H9 (cell line): ENCODE data around the gene GPS1. TPM values are rescaled to one million over a fixed set of nuclear protein-coding genes. Genes with fewer than 3 reads are reported as not detected.

ENCODE experiments used
- DNase-seq: peaks from one replicate; pipeline ENCODE4 v3.0.0-alpha.2; 2017
- H2AFZ ChIP-seq: one replicate; pipeline ENCODE4 v1.6.1; 2013; ENCODE audit warnings: mild to moderate bottlenecking, low read length, control low read depth, moderate library complexity
- H2AK5ac ChIP-seq: 2 replicates; pipeline ENCODE4 v1.6.1; 2013; ENCODE audit warnings: low read length, control low read depth, mixed read lengths; ENCODE audit not compliant: insufficient read length
- H2BK120ac ChIP-seq: one replicate; pipeline ENCODE4 v1.6.1; 2013; ENCODE audit warnings: low read depth, mild to moderate bottlenecking, low read length, control low read depth, inconsistent platforms; ENCODE audit not compliant: poor library complexity, severe bottlenecking
- H2BK12ac ChIP-seq: 2 replicates; pipeline ENCODE4 v1.6.1; 2013; ENCODE audit warnings: low read length, control low read depth, mixed read lengths, low read depth; ENCODE audit not compliant: insufficient read length
- H2BK15ac ChIP-seq: 2 replicates; pipeline ENCODE4 v1.6.1; 2013; ENCODE audit warnings: low read depth, low read length, control low read depth
- H2BK20ac ChIP-seq: one replicate; pipeline ENCODE4 v1.6.1; 2013; ENCODE audit warnings: low read depth, mild to moderate bottlenecking, low read length, control low read depth, inconsistent platforms; ENCODE audit not compliant: poor library complexity, severe bottlenecking
- H2BK5ac ChIP-seq: 2 replicates; pipeline ENCODE4 v1.6.1; 2013; ENCODE audit warnings: low read length, control low read depth, mixed read lengths; ENCODE audit not compliant: insufficient read length
- H3K14ac ChIP-seq: 2 replicates; pipeline ENCODE4 v1.6.1; 2013; ENCODE audit warnings: low read length, control low read depth; ENCODE audit not compliant: insufficient read depth
- H3K18ac ChIP-seq: 2 replicates; pipeline ENCODE4 v1.6.1; 2013; ENCODE audit warnings: low read depth, mild to moderate bottlenecking, mixed read lengths, low read length, control low read depth; ENCODE audit not compliant: insufficient read length
- H3K23ac ChIP-seq: 2 replicates; pipeline ENCODE4 v1.6.1; 2013; ENCODE audit warnings: low read length, control low read depth, mixed read lengths, low read depth; ENCODE audit not compliant: insufficient read length
- H3K23me2 ChIP-seq: 2 replicates; pipeline ENCODE4 v1.6.1; 2013; ENCODE audit warnings: low read depth, mild to moderate bottlenecking, mixed read lengths, low read length, control low read depth; ENCODE audit not compliant: insufficient read length, poor library complexity, severe bottlenecking
- H3K27ac ChIP-seq: 2 replicates; pipeline ENCODE4 v1.5.1; 2013; ENCODE audit warnings: low read length, control low read depth, mixed read lengths, low read depth; ENCODE audit not compliant: insufficient read length
- H3K27me3 ChIP-seq: 2 replicates; pipeline ENCODE4 v1.6.1; 2013; ENCODE audit warnings: low read length, control low read depth, inconsistent platforms; ENCODE audit not compliant: insufficient read depth
- H3K4ac ChIP-seq: 2 replicates; pipeline ENCODE4 v1.6.1; 2013; ENCODE audit warnings: low read depth, mild to moderate bottlenecking, control low read depth, inconsistent platforms, low read length, moderate library complexity
- H3K4me1 ChIP-seq: 2 replicates; pipeline ENCODE4 v1.6.1; 2013; ENCODE audit warnings: low read length, control low read depth, inconsistent platforms; ENCODE audit not compliant: insufficient read depth
- H3K4me2 ChIP-seq: 2 replicates; pipeline ENCODE4 v1.6.1; 2013; ENCODE audit warnings: low read length, control low read depth, mixed read lengths; ENCODE audit not compliant: insufficient read length, insufficient read depth
- H3K56ac ChIP-seq: 2 replicates; pipeline ENCODE4 v1.6.1; 2013; ENCODE audit warnings: low read depth, mild to moderate bottlenecking, mixed read lengths, low read length, control low read depth; ENCODE audit not compliant: insufficient read length
- H3K79me1 ChIP-seq: 2 replicates; pipeline ENCODE4 v1.6.1; 2013; ENCODE audit warnings: low read depth, mild to moderate bottlenecking, moderate library complexity, low read length, control low read depth, inconsistent platforms; ENCODE audit not compliant: insufficient read depth, poor library complexity, severe bottlenecking
- H3K79me2 ChIP-seq: 2 replicates; pipeline ENCODE4 v1.6.1; 2013; ENCODE audit warnings: low read length, control low read depth, inconsistent platforms; ENCODE audit not compliant: insufficient read depth
- H3K9ac ChIP-seq: 2 replicates; pipeline ENCODE4 v1.6.1; 2013; ENCODE audit warnings: low read length, control low read depth, mixed read lengths; ENCODE audit not compliant: insufficient read length; ENCODE audit errors: extremely low read depth
- H3K9me3 ChIP-seq: one replicate; pipeline ENCODE4 v1.6.1; 2013; ENCODE audit warnings: low read depth, low read length, inconsistent platforms; ENCODE audit not compliant: control insufficient read depth
- H3T11ph ChIP-seq: one replicate; pipeline ENCODE4 v1.6.1; 2013; ENCODE audit warnings: mild to moderate bottlenecking, low read length, control low read depth, inconsistent platforms
- H4K20me1 ChIP-seq: one replicate; pipeline ENCODE4 v1.6.1; 2013; ENCODE audit not compliant: control insufficient read depth, insufficient read length, insufficient read depth
- H4K5ac ChIP-seq: 2 replicates; pipeline ENCODE4 v1.6.1; 2013; ENCODE audit warnings: low read depth, mild to moderate bottlenecking, mixed read lengths, low read length, control low read depth; ENCODE audit not compliant: insufficient read length
- H4K8ac ChIP-seq: replicated peaks from 2 replicates; pipeline ENCODE4 v1.6.1; 2013; ENCODE audit warnings: low read length, control low read depth, mixed read lengths, low read depth; ENCODE audit not compliant: insufficient read length
- H4K91ac ChIP-seq: 2 replicates; pipeline ENCODE4 v1.6.1; 2013; ENCODE audit warnings: low read depth, mild to moderate bottlenecking, moderate library complexity, mixed read lengths, low read length, control low read depth; ENCODE audit not compliant: insufficient read length
- H3K27ac Mint-ChIP-seq, 3 experiments: 2 replicates in 2 of 3; 3 replicates in 1 of 3; pipeline ENCODE4 v1.8.0; 2020 to 2021; ENCODE audit warnings: mixed read lengths in 3 of 3, mild to moderate bottlenecking in 1 of 3, moderate library complexity in 1 of 3
- H3K27me3 Mint-ChIP-seq: 2 replicates; pipeline ENCODE4 v1.8.0; 2021; ENCODE audit warnings: low read depth, mild to moderate bottlenecking, moderate library complexity, mixed read lengths
- H3K36me3 Mint-ChIP-seq, 3 experiments: 2 replicates in 2 of 3; 3 replicates in 1 of 3; pipeline ENCODE4 v1.8.0; 2020 to 2021; ENCODE audit warnings: low read depth in 3 of 3, mixed read lengths in 3 of 3; ENCODE audit not compliant: insufficient read depth in 1 of 3
- H3K4me1 Mint-ChIP-seq, 2 experiments: 2 replicates each; pipeline ENCODE4 v1.8.0; 2020; ENCODE audit warnings: mixed read lengths in 2 of 2
- H3K4me3 Mint-ChIP-seq, 2 experiments: 2 replicates in 1 of 2; 3 replicates in 1 of 2; pipeline ENCODE4 v1.8.0; 2020 to 2021; ENCODE audit warnings: mild to moderate bottlenecking in 2 of 2, mixed read lengths in 2 of 2, moderate library complexity in 1 of 2
- H3K9me3 Mint-ChIP-seq, 2 experiments: 2 replicates in 1 of 2; 3 replicates in 1 of 2; pipeline ENCODE4 v1.8.0; 2020; ENCODE audit warnings: mild to moderate bottlenecking in 2 of 2, mixed read lengths in 2 of 2, moderate library complexity in 1 of 2
- WGBS: extraction: QIAGEN DNeasy Blood & Tissue Kit; methylation state at CpG from one replicate; pipeline ENCODE4 v1.1.7; 2013; ENCODE audit warnings: missing lambda C conversion rate, low lambda C conversion rate, mixed read lengths; ENCODE audit not compliant: insufficient read length; ENCODE audit errors: extremely low coverage; 5-methylcytosine and 5-hydroxymethylcytosine counted together
- total RNA-seq: library from RNA; stranded (reverse); gene quantifications from 2 replicates; pipeline ENCODE4 v1.2.1, GENCODE V29; 2021
- TF ChIP-seq, protein P1 (sequence below): fragments of 200-600 bp; sonication (generic); conservative IDR thresholded peaks from 3 replicates; pipeline ENCODE4 v1.8.0; 2021; ENCODE audit warnings: antibody characterized with exemption, mild to moderate bottlenecking

The GPS1 gene
- total RNA-seq, 1 experiment from 2014 or later: 164 TPM

DNA sequence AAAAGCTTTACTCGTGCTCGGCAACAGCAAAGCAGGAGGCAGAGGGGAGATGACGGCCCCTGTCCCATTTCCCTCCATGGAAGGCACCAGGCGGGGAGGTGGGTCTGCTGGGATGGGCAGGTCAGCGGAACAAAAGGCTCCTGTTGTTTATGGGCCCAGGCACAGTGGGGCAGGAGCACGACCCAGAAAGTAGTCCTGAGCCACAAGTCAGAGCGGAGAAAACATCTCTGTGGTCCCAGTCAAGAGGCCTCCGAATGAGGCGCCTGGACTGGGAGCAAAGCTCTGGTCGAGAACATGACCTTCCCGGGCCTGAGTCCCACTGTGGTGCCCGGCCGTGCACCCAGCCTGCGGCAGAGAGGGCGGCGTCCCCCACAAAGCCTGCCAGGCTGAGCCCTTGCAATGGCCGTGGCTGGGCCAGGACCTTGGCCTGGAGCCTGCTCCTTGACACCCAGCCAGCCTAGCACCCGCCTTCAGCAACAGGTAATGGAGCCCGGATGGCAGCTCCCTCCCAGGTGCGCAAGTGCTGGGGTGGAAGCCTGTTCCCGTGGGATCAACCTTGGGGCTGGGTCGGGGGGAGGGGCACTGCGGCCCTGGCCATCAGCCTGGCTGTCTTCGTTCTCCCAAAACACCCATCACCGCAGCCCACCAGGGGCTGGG lies 3.7 kb upstream of the GPS1 start:
- Histone ChIP-seq H3K27ac (no peak overlapping the region), H3K27me3 (no peaks in the 10 kb centered on the region), H3K9ac (no peak overlapping the region), H3K4me2 (no peak overlapping the region), H3K14ac (no peak overlapping the region), H2AK5ac (no peak overlapping the region), H3K9me3 (no peaks in the 10 kb centered on the region), H3K18ac (no peak overlapping the region), H2BK20ac (no peak overlapping the region), H4K8ac (no peak overlapping the region), H3T11ph (no peak overlapping the region), H2BK5ac (no peak overlapping the region), H3K79me2 (no peaks in the 10 kb centered on the region), H3K23ac (no peak overlapping the region), H2BK12ac (no peak overlapping the region), H3K4me1 (no peaks in the 10 kb centered on the region; the same call in 1 of the 2 replicates), H2BK120ac (no peak overlapping the region), H4K5ac (no peak overlapping the region), H4K20me1 (no peaks in the 10 kb centered on the region), H3K56ac (no peak overlapping the region), H2AFZ (no peak overlapping the region), H3K4ac (no peak overlapping the region), H2BK15ac (no peak overlapping the region), H4K91ac (no peak overlapping the region), H3K23me2 (no peaks in the 10 kb centered on the region), H3K79me1 (peaks cover 2% of the 10 kb centered on the region)
- peaks cover 6 to 23% (median 21%) of the 10 kb centered on the region in 3 experiments; a peak in 6 of 7 replicates for H3K36me3 Mint-ChIP-seq
- H3K9me3 Mint-ChIP-seq: no peaks in the 10 kb centered on the region
- peaks cover 5 to 17% of the 10 kb centered on the region in 2 experiments; a peak in 2 of 4 replicates for H3K4me1 Mint-ChIP-seq
- peak overlapping the region in 1 of 3 experiments; percentile 49; a peak in 2 of 7 replicates for H3K27ac Mint-ChIP-seq
- H3K27me3 Mint-ChIP-seq: no peaks in the 10 kb centered on the region; the same call in 1 of the 2 replicates
- DNase-seq: no peak
- no peak overlapping the region for H3K4me3 Mint-ChIP-seq
- WGBS: no CpG with 5 or more reads among the region's 25 CpGs
- TF ChIP-seq, protein P1, sequence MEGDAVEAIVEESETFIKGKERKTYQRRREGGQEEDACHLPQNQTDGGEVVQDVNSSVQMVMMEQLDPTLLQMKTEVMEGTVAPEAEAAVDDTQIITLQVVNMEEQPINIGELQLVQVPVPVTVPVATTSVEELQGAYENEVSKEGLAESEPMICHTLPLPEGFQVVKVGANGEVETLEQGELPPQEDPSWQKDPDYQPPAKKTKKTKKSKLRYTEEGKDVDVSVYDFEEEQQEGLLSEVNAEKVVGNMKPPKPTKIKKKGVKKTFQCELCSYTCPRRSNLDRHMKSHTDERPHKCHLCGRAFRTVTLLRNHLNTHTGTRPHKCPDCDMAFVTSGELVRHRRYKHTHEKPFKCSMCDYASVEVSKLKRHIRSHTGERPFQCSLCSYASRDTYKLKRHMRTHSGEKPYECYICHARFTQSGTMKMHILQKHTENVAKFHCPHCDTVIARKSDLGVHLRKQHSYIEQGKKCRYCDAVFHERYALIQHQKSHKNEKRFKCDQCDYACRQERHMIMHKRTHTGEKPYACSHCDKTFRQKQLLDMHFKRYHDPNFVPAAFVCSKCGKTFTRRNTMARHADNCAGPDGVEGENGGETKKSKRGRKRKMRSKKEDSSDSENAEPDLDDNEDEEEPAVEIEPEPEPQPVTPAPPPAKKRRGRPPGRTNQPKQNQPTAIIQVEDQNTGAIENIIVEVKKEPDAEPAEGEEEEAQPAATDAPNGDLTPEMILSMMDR: no peak
